HCEC 1CT (cell line): ENCODE results near the gene CCNJ.
"Not testable (repeated sequence)": the region's sequence is repeated elsewhere in the genome, so short reads cannot be mapped to it uniquely, and the experiment has no call there.

ENCODE experiments used
- DNase-seq: peaks from one replicate; pipeline ENCODE4 v3.0.0-alpha.2; 2017

CCNJ gene

GRCh38 chr10:96043033-96043892, at the start of gene CCNJ:
TSS of gene CCNJ (plus strand) at chr10:96043583. CDS start at chr10:96044394, 811 bp downstream.
- peak; percentile 88 for DNase-seq

DNA sequence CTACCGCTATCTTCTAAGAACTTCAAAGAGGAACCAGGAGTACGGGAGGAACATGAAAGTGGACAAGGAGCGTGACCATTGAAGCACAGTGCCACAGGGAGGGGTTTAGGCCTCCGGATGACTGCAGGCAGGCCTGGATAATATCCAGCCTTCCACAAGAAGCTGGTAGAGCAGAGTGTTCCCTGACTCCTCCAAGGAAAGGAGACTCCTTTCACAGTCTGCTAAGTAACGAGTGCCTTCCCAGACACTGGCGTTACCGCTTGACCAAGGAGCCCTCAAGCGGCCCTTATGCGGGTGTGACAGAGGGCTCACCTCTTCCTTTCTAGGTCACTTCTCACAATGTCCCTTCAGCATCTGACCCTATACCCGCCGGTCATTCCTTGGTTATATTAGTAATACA, 49.0 kb upstream of the CCNJ start:
- not testable (repeated sequence) for DNase-seq

GRCh38 chr10:95998255-95998784, 45.1 kb upstream of the CCNJ start:
- no peak for DNase-seq

GRCh38 chr10:96013956-96014355, 29.4 kb upstream of the CCNJ start:
- no peak for DNase-seq

DNA sequence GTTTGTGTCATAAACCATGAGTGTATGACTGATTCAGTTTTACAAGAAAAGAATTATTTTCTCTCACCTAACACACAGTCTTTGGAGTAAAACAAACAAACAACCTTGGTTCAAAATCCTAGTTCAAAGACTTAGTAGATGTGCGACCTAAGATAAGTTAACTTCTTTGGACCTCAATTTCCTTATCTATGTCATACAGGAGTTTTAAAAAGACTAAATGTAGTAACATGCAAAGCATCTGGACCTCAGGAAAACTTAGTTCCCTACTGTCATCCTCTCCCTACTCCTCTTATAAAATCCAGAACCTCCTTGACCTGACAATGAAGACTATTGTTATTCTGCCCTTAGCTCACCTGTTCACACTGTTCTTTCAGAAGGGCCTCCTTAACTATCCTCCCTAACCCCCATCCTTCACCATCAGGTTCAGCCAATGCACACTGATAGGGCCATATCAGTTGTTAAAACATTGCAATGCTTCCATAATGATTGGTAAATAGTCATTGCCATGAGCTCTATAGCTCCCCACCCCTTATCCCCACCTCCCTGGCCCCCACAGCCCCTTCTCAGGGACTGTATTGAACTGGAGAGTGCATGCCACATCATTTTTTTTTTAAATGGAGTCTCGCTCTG, 28.8 kb upstream of the CCNJ start:
- no peak for DNase-seq

DNA sequence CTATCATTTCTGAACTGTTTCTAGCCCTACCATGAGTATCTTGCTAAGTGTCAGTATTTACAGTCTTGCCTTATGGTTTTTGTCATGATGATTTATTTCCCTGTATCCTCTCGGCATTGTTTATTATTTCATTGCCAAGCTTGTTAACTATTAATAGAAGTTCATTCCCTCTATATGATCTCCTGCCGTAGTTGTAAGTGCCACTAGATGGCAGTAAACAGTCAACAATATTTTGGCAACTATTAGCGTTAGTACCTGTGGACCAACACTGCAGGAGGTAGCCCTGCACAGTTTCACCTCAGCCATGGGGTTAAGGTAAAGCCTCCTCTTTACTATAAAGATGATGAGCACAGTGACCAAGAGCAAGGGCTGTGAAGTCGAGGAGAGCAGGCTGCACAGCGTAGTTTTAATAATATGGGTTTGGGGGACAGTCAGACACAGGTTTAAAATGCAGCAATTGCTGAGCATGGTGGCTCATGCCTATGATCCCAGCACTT, 26.1 kb upstream of the CCNJ start:
- DNase-seq: peak; percentile 67

GRCh38 chr10:96021332-96021731, 22.1 kb upstream of the CCNJ start:
- no peak for DNase-seq

- no peak for DNase-seq
These were observed 20.6 kb upstream of the CCNJ start for GRCh38 chr10:96022739-96023138.

GRCh38 chr10:96023168-96023567, 20.2 kb upstream of the CCNJ start:
- DNase-seq: no peak

GRCh38 chr10:96025566-96025965, 17.8 kb upstream of the CCNJ start:
- DNase-seq: no peak

- no peak for DNase-seq
These were observed 8.8 kb upstream of the CCNJ start for GRCh38 chr10:96034625-96035024.

DNA sequence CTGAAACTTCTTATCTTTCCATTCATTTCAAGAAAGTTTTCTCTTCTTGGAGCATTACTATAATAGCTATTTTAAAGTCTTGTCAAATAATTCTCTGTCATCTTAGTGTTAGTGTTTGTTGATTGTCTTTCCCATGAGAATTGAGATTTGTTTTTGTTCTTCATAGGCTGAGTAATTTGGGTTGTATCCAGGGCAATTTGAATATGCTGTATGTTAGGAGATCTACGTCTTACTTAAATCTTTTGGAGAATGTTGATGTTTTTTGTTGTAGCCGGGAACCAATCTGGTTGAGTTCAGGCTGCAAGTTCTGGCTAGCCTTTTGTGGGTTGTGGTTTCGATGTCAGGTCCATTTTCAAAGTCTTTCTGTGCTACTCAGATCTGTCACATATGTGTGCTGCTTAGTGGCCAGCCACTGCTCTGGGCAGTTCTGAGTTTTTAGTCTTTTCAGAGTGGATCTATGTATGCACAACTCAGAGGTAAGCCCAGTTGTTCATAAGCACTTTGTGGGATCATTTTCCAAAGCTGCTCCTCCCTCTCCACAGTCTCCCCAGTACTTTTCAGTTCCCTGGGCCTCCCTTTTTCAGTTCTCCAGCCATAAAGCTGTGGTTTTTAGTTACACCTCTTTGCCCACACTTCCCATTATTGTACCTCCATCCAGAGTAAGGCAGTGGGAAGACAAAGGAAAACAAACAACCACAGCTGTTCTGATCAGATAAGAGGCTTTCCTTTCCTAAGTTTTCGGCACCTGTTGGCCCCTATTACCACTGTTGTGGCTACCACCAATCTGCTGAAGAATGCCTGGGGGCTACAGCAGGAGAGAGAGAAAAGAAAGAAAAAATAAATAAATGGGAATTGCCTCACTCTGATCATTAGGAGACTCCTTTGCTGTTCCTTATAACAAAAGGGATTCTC, 4.7 kb upstream of the CCNJ start:
- no peak for DNase-seq

DNA sequence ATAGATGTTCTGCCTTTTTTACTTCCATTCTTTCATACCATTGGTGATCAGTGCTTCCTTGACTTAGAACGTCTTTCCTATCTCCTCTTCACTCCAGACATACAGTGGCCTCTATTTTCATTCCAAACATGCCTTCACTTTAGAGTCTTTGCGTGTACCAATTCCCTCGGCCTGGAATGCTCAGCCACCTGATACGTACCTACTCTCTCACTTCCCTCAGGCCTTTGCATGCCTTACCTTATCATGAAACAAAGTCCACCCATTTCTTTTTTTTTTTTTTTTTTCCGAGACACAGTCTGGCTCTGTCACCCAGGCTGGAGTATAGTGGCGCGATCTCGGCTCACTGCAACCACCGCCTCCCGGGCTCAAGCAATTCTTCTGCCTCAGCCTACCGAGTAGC, 2.2 kb upstream of the CCNJ start:
- no peak for DNase-seq

GRCh38 chr10:96043893-96044715, 721 bp downstream of the CCNJ start:
- DNase-seq: peak; percentile 31

- peak; percentile 54 for DNase-seq
These were observed 1.4 kb downstream of the CCNJ start for GRCh38 chr10:96044736-96045135.

DNA sequence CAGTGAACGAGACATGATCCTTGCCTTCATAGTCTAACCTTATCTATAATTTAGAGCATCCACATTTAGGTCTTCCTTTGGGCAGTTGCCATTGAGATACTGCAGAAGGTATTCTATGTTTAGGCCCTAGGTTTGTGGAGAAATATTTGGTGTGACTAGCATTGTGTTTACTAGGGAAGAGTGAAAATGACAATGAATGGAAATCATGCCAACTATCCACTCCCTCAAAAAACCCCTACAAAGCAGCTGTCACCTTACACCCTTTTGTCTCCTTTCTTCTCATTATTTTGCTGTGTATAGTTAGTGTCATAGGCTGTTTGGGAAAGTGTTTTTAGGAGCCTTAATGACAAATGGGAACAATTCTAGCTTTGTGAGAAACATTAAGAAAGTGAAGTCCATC, 3.2 kb downstream of the CCNJ start:
- no peak for DNase-seq

DNA sequence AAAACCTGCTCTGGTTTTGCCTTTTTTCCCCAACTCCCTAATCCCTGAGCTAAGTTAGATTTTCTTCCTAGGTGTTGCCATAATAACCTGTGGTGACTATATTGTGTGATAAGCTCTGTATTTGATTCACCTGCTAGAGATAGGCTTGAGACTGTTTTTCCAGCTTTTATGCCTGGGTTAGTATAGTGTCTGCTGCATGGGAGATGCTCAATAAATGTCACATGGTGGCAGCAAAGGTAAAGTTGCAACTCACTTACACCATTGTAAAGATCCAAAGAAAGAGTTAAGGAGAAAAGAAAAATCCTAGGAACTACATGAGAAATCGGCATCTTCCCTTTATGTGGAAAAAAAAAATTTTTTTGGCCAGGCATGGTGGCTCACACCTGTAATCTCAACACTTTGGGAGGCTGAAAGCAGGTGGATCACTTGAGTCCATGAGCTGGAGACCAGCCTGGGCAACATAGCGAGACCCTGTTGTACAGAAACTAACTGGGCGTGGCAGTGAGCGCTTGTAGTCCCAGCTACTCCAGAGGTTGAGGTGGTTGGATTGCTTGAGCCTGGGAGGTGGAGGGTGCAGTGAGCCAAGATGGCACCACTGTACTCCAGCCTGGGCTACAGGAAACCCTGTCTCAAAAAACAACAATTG, 3.7 kb downstream of the CCNJ start:
- DNase-seq: no peak

- not testable (repeated sequence) for DNase-seq
These were observed 4.5 kb downstream of the CCNJ start for GRCh38 chr10:96047925-96048324.

DNA sequence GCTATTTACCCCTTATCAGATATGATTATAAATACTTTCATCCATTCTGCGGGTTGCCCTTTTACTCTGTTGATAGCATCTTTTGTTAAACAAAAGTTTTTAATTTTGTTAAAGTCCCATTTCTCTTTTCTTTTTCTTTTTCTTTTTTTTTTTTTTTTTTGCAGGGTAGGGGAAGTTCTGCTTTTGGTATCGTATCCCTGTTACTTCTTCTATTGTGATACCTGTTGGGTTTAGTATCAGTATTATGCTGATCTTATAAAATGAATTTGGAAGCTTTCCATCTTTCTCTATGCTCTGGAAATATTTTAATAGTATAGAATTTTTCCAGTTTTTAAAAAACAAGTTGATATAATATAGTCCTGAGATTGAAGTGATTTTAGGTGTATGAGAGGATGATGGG, 6.0 kb downstream of the CCNJ start:
- DNase-seq: no peak

DNA sequence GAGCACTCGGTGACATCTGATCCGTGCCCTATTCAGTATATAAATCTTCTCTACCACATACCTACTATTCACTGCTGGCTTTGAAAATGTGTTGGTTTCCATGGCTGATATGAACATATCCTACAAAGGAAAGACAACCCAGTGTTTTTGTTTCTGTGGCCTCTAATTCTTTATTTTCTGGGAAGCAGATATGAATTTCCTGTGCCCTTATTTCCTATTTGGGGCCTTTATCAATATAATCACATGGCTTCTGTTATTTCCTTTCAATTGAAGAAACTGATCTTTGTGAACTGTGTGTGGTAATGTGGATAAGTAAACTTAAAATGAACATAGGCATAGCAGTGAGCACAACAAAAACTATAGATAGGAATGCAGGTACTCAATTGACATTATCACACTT, 10.6 kb downstream of the CCNJ start:
- DNase-seq: no peak

DNA sequence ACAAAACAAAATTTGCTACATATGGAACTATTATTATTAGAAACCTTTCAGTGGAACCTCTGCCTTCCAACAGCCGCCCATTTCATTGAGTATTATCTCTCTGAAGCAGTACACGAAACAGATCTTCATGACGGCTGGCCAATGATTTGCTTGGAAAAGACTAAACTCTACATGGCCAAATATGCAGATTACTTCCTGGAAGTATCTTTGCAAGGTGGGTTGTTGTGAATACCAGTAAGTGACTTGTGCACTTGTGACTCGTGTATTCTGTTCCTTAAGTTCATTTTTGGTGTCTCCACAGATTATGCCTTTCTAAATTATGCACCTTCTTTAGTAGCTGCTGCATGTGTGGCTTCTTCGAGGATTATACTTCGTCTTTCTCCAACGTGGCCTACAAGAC, 13.4 kb downstream of the CCNJ start:
- no peak for DNase-seq
